Stimulated activated CD8-positive, alpha-beta memory T cell treated with anti-CD3 and anti-CD28 coated beads, Interleukin-2, amount 100 ng/mL, for 1 hour (primary cell): Measurements from ENCODE around the gene METRN.

ENCODE experiments used
- DNase-seq, 2 donors: peaks; one replicate each; pipeline ENCODE4 v3.0.0-alpha.2; 2020; ENCODE audit warnings: low read depth in 2 of 2

The METRN gene

GRCh38 chr16:723695-724094, 8.8 kb downstream of the METRN start:
- no peak for DNase-seq

GRCh38 chr16:724188-725040, 9.5 kb downstream of the METRN start:
- no peak for DNase-seq

DNA sequence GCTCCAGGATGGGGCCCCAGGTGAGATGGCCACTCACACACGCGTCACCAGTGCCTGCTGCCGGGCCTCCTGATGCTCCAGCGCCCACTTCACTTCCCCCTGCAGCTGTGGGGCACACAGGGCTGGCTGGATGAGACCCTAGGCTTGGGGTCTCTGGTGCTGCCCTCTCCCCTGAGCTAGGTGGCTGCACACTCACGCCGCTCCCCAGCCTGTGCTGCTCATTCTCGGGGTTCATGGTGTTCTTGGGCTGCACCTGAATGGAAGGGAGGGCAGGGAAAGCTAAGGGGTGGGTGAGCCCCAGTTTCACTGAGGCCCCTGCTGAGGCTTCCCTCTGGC, 10.1 kb downstream of the METRN start:
- DNase-seq: no peak

- no peak for DNase-seq
These were observed 10.7 kb downstream of the METRN start for GRCh38 chr16:725463-726187.

DNA sequence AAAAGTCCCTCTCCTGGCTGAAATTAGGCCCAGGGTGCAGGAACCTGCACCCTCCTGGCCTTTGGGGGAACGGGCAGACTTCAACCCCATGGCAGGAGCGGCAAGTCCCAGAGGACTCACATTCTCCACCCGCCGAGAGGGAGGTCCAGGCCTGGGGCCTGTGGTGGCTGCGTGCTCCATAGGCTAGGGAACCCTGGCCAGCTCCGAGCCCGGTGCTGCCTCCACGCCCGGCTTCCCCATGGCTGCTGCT, 11.2 kb downstream of the METRN start:
- DNase-seq: no peak

- DNase-seq: peak in 1 of 2 donors; percentile 39
These were observed 11.7 kb downstream of the METRN start, which contains the start of the genes CCDC78 and HAGHL for GRCh38 chr16:726438-727290. TSS of gene CCDC78 (minus strand) at chr16:726443. CDS start at chr16:726367, 76 bp downstream. TSS of gene HAGHL (plus strand) at chr16:727106. CDS start at chr16:727510, 404 bp downstream.

DNA sequence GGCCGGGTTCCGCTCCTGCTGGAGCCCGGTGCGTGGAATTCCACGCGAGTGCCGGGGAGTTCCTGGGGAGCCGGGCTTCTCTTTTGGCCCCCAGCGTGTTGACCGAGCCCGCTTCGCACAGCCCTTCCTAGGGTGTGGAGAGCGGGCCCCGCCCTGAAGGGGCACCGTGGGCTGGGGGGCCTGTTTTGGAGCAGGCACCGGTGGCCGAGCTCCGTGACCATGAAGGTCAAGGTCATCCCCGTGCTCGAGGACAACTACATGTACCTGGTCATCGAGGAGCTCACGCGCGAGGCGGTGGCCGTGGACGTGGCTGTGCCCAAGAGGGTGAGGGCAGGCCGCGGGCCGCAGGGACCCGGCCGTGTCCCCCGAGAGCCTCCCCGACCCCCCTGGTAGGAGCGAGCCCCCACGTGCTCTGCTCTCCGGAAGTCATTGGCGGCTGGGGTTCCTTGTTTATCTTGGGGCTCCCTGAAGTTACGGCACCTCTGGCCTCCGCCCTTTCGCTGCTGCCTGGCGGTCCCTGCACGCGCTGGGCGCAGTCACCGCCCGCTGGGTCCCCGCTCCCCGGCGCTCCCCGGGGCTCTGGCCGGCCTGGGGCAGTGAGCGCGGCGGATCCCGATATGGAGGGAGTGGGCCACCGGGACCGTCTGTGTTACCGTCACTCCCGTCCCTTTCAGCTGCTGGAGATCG, 12.5 kb downstream of the METRN start:
- DNase-seq: no peak

DNA sequence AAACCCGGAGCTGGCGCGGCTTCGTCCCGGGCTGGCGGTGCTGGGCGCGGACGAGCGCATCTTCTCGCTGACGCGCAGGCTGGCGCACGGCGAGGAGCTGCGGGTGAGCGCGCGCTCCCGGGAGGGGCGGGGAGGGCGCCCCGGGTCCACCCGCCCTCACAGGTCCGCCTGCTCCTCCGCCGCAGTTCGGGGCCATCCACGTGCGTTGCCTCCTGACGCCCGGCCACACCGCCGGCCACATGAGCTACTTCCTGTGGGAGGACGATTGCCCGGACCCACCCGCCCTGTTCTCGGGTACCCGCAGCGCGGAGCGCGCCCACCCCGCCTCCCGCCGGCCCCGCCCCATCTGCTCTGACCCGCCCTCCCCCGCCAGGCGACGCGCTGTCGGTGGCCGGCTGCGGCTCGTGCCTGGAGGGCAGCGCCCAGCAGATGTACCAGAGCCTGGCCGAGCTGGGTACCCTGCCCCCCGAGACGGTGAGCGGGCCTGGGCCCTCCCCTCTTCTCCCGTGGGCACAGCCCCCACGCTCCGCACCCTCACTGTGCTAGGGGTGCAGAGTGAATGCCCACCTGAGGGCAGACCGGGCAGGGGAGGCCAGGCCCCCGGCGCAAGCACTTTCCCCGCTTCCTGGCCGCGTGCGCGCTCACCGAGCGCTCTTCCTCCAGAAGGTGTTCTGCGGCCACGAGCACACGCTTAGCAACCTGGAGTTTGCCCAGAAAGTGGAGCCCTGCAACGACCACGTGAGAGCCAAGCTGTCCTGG, 13.4 kb downstream of the METRN start:
- peak in 1 of 2 donors; percentile 28 for DNase-seq

GRCh38 chr16:728890-729744, 14.2 kb downstream of the METRN start:
- no peak for DNase-seq

DNA sequence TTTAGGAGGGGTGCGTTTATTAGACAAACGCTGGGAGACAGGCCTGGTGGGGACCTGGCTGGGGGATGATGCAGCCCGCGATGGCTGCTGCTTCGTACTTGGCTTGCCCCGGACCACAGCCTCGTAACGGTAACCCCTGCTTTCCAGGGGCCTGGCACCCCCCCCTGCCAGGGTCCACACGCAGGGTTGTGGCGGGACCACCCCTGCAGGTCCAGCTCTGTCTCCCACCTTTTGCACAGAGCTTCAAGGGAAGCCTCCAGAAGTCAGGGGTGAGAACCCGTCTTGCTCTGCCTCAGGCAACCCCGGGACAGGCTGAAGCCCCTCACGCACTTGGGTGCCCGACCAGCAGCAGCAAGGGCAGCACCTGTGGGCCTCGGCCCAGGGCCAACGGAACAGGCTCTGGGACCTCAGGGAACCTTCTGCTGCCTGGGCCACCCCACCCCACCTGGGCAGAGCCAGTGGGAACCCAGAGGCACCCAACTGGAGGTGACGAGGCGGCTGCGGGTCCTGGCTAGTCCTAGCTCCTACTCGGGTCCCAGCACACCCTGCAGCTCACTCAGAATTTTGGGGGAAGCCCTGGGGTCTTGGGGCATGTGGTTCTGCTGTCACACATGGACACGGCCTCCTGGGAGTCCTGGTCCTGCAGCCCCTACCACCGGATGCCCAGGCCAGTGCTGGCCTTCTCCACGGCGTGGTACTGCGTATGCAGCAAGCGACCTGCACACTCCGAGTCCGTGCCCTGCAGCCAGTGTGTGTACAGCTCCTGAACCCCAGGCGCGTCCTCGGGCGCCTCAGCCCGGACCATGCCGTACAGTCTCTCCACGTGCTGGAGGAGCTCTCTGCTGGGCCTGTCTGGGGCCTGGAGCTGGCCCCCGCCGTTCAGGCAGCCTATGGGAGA, 15.1 kb downstream of the METRN start:
- no peak for DNase-seq

GRCh38 chr16:730666-731509, 16.0 kb downstream of the METRN start:
- DNase-seq: no peak

- DNase-seq: no peak
These were observed 17.4 kb downstream of the METRN start for GRCh38 chr16:732332-732731.

- DNase-seq: no peak
These were observed 18.0 kb downstream of the METRN start for GRCh38 chr16:732936-733335.

DNA sequence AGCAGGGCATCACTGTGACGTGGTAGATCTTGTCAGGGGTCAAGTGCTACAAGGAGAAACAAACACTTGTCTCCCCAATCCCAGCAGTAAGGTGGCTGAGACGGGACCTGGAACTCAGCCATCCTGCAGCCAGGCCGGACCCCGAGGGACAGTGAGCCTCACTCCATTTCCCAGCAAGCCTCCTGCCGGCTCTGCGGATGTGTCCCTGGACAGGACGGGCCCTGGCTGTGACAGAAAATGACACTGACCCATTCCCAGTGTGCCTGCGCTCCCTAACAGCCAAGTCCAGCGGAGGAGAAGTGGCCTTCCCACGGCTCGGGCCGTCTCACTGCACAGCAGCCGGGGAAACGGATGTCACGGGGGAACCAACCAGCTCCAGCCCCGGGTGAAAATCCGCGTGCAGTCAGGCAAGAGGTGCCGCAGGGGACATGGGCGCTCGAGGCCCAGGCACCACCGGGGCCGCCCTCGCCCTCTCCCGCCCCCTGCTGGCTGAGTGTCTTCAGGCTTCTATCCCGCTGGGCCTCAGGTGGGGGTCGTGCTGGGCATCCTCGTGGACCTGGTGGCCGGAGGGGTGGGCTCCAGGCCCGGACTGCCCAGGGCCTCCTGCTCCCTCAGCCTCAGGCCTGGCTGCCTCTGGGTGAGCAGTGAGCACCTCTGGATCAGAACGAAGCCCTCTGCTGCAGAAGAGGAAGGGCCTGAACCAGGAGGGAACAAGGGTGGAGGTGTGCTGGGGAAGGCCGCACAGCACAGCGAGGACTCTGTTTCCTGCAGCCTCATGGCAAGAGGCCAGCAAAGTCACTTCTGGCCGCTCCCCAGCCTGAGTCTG, 18.7 kb downstream of the METRN start:
- DNase-seq: no peak

DNA sequence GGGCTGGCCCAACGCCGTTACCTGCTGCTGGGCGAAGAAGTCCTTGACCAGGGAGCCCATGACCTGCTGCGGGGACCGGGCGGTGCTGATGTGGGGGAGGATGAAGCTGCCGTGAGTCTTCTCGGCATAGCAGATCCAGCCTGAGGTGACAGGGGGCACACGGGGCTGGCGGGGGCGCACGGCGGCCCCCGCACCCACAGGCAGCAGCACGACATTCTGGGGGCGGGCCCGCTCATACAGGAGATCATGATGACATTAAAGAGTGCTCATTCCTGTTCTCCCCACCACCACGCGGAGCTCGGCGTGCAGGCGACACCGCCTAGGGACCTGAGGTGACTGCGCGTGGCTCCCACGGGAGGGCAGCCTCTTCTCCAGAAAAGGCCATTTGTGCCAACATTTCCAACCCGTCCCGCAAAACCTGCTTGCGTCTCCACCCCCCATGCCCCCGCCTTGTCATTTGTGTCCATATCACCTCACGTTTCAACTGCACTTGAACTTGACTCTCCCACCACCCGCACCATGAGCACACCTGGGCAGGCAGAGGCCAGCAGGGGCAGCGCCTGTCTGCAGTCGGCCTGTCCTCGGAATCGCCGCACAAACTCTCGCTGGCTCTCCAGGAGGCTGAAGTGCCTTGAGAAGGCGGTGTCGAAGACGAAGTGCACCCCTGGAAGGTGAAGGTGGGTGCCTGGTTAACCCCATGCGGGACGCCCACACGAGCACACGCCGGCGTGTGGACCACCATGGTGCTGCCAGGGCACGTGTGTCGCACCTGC, 19.5 kb downstream of the METRN start:
- DNase-seq: no peak
